ENCODE results near the gene CAMK4.
A peak's percentile ranks its signal among the peaks of the same experiment; 100 is the strongest.

CAMK4 gene

DNA sequence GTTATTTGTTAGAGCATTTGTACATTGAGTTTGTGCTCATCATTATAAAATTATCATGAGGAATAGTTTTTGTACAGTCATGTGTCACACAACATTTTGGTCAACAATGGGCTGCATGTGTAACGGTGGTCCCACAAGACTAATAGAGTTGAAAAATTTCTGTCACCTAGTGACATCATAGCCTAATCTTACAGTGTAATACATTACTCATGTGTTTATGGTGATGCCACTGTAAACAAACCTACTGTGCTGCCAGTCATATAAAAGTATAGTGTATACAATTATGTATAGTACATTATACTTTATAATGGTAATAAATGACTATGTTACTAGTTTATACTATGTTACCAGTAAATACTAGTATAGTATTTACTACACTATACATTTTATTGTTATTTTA, 3.0 kb upstream of the CAMK4 start:
- Histone ChIP-seq H3K27me3 (ENCODE audit: low read depth, low read length) (no peaks in the 10 kb centered on the region), H3K9me3 (ENCODE audit: insufficient read depth, low read length) (no peaks in the 10 kb centered on the region), H3K9ac (ENCODE audit: low read length) (no peak overlapping the region), H3K79me2 (ENCODE audit: low read length) (peaks cover 22% of the 10 kb centered on the region), H2AFZ (ENCODE audit: low read depth, low read length) (no peak overlapping the region), H3K27ac (ENCODE audit: low read length) (no peak overlapping the region), H3K4me3 (ENCODE audit: low read length) (no peak overlapping the region), H3K36me3 (replicated peaks; ENCODE audit: low read depth, low read length) (peaks cover 7% of the 10 kb centered on the region), H4K20me1 (ENCODE audit: insufficient read depth, low read length) (no peaks in the 10 kb centered on the region), H3K4me2 (ENCODE audit: low read length) (no peak overlapping the region), H3K4me1 (ENCODE audit: low read length) (peaks cover 6% of the 10 kb centered on the region)
- no peak for TF ChIP-seq EZH2phosphoT487 (IDR thresholded peaks at IDR 0.05; ENCODE audit: low read depth)
- TF ChIP-seq, protein P1, sequence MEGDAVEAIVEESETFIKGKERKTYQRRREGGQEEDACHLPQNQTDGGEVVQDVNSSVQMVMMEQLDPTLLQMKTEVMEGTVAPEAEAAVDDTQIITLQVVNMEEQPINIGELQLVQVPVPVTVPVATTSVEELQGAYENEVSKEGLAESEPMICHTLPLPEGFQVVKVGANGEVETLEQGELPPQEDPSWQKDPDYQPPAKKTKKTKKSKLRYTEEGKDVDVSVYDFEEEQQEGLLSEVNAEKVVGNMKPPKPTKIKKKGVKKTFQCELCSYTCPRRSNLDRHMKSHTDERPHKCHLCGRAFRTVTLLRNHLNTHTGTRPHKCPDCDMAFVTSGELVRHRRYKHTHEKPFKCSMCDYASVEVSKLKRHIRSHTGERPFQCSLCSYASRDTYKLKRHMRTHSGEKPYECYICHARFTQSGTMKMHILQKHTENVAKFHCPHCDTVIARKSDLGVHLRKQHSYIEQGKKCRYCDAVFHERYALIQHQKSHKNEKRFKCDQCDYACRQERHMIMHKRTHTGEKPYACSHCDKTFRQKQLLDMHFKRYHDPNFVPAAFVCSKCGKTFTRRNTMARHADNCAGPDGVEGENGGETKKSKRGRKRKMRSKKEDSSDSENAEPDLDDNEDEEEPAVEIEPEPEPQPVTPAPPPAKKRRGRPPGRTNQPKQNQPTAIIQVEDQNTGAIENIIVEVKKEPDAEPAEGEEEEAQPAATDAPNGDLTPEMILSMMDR (IDR thresholded peaks at IDR 0.05; ENCODE audit: low read depth, low read length), result no peak

DNA sequence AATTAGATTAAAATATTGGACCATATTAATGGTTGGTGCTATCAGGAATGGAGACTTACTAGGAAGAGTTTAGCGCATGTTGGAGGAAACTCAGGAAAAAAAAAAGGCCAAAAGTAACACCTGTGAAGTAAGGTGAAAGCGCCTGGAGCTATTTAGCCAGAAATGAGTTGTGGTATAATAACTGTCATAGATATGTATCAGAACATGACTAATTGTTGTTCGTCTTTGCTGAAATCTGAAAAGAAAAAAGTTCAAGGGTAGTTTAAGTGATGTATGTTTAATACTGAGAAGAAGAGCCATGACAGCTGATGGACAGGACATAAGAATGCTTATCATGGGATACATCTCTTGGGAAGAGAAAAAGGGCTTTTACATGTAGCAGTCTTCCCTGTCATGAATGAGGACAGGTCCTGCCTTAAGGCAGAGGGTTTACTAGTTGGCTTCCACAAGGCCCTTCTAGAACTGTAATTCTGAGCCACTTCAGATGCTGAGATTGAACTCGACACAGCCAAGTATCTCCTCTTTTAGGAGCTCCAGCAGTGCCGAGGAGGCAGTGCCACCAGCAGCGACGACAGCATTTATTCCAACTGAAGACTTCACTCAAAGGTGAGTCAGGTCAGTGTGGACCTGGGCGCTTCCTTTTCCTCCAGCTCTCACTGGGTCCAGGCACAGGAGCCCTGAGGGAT, 940 bp upstream of the CAMK4 start:
- H3K36me3 ChIP-seq (replicated peaks; ENCODE audit: low read depth, low read length), result peaks cover 16% of the 10 kb centered on the region
- no peak overlapping the region for H3K27ac ChIP-seq (ENCODE audit: low read length)
- no peaks in the 10 kb centered on the region for H3K9me3 ChIP-seq (ENCODE audit: insufficient read depth, low read length)
- H3K79me2 ChIP-seq (ENCODE audit: low read length), result peaks cover 43% of the 10 kb centered on the region
- peak overlapping the region; percentile 98 for H3K4me2 ChIP-seq (ENCODE audit: low read length)
- peak overlapping the region; percentile 99 for H3K4me3 ChIP-seq (ENCODE audit: low read length)
- no peaks in the 10 kb centered on the region for H3K27me3 ChIP-seq (ENCODE audit: low read depth, low read length)
- no peaks in the 10 kb centered on the region for H4K20me1 ChIP-seq (ENCODE audit: insufficient read depth, low read length)
- peaks cover 18% of the 10 kb centered on the region for H3K4me1 ChIP-seq (ENCODE audit: low read length)
- TF ChIP-seq, protein P1 (IDR thresholded peaks at IDR 0.05; ENCODE audit: low read depth, low read length), result no peak
- no peak for TF ChIP-seq EZH2phosphoT487 (IDR thresholded peaks at IDR 0.05; ENCODE audit: low read depth)
- peak overlapping the region; percentile 96 for H3K9ac ChIP-seq (ENCODE audit: low read length)
- peak overlapping the region; percentile 75; the same call in 1 of the 2 replicates for H2AFZ ChIP-seq (ENCODE audit: low read depth, low read length)

DNA sequence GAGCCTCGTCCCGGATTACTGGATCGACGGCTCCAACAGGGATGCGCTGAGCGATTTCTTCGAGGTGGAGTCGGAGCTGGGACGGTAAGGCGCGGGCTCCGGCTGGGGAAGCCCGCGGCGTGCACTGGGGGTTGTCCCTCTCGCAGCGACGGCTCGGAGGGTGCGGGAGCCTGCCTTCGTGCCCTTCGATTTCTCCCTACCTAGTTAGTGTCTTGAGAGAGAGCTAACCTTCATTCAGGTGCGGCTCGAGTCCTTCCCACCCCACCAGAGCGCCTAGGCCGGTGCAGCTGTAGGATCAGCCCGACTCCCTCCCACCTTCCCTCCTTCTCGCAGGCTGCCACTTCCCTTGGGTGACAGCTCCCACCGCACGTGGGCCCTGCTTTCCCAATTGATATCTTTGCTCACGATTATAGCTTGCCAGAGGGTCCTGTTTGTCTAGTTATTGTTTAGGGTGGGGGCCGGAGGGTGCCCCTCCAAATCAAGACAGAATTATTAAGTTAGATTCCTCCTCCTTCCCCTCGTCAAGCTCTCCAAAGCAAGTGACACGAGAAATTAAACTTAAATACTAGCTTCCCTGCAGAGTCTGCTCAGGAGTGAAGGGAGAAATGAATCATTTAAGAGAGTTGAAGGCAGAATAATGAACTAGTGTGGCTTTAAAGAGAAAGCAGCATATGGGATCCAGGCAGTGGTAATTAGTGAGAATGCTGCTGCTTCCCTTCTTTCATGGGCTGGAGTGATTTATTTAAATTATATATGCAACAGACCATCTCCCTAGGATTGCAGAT, 569 bp downstream of the CAMK4 start:
- H3K9ac ChIP-seq (ENCODE audit: low read length), result peak overlapping the region; percentile 96
- H3K4me2 ChIP-seq (ENCODE audit: low read length), result peak overlapping the region; percentile 98
- H4K20me1 ChIP-seq (ENCODE audit: insufficient read depth, low read length), result no peaks in the 10 kb centered on the region
- peaks cover 20% of the 10 kb centered on the region for H3K36me3 ChIP-seq (replicated peaks; ENCODE audit: low read depth, low read length)
- H3K79me2 ChIP-seq (ENCODE audit: low read length), result peaks cover 58% of the 10 kb centered on the region
- H3K27ac ChIP-seq (ENCODE audit: low read length), result peak overlapping the region; percentile 99
- H3K4me1 ChIP-seq (ENCODE audit: low read length), result peaks cover 33% of the 10 kb centered on the region
- no peak overlapping the region for H2AFZ ChIP-seq (ENCODE audit: low read depth, low read length)
- H3K4me3 ChIP-seq (ENCODE audit: low read length), result peak overlapping the region; percentile 99
- H3K9me3 ChIP-seq (ENCODE audit: insufficient read depth, low read length), result no peaks in the 10 kb centered on the region
- no peak for TF ChIP-seq EZH2phosphoT487 (IDR thresholded peaks at IDR 0.05; ENCODE audit: low read depth)
- TF ChIP-seq, protein P1 (IDR thresholded peaks at IDR 0.05; ENCODE audit: low read depth, low read length), result no peak
- no peaks in the 10 kb centered on the region for H3K27me3 ChIP-seq (ENCODE audit: low read depth, low read length)

DNA sequence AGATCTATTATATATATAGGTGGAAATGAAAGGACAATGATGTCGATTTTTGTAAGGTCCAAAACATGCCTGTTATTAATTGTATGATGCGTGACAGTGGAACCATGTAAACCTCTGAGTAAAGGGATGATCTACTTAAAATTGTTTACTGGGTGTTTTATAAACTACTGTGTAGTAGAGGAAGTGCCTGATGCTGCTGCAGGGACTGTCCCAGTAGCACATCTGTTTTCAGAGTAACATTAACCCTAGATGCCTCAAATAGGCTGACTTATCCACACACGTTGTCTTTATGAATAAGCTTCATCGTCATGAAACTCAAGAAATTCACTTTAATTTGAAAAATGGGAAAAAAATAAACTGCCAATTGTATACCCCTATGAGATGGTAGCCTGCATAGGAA, 1.7 kb downstream of the CAMK4 start:
- Histone ChIP-seq H4K20me1 (ENCODE audit: insufficient read depth, low read length) (no peaks in the 10 kb centered on the region), H3K9me3 (ENCODE audit: insufficient read depth, low read length) (no peaks in the 10 kb centered on the region), H3K36me3 (replicated peaks; ENCODE audit: low read depth, low read length) (peaks cover 20% of the 10 kb centered on the region), H3K27me3 (ENCODE audit: low read depth, low read length) (no peaks in the 10 kb centered on the region), H3K4me3 (ENCODE audit: low read length) (peak overlapping the region; percentile 99), H3K27ac (ENCODE audit: low read length) (peak overlapping the region; percentile 99), H3K79me2 (ENCODE audit: low read length) (peaks cover 70% of the 10 kb centered on the region), H3K4me1 (ENCODE audit: low read length) (peaks cover 45% of the 10 kb centered on the region), H3K9ac (ENCODE audit: low read length) (peak overlapping the region; percentile 96), H3K4me2 (ENCODE audit: low read length) (peak overlapping the region; percentile 98), H2AFZ (ENCODE audit: low read depth, low read length) (no peak overlapping the region)
- TF ChIP-seq, protein P1 (IDR thresholded peaks at IDR 0.05; ENCODE audit: low read depth, low read length), result no peak
- no peak for TF ChIP-seq EZH2phosphoT487 (IDR thresholded peaks at IDR 0.05; ENCODE audit: low read depth)

Data from OCI-LY3 (cell line).